ENCODE results near the gene LEO1. TPM values are rescaled to one million over a fixed set of nuclear protein-coding genes. Genes with fewer than 3 reads are reported as not detected.
"Not testable (repeated sequence)": the region's sequence is repeated elsewhere in the genome, so short reads cannot be mapped to it uniquely, and the experiment has no call there.

Gene LEO1
- polyA plus RNA-seq, 3 donors = 30.3 to 40.4 (median 39.1) TPM

- DNase-seq (ENCODE audit: extremely low read depth in 1 of 11, low read depth in 9 of 11, low spot score in 4 of 11) = no peak
Observed at GRCh38 chr15:52006702-52007340, 35.2 kb upstream of the LEO1 start.

- DNase-seq (ENCODE audit: extremely low read depth in 1 of 11, low read depth in 9 of 11, low spot score in 4 of 11) = no peak
Observed at GRCh38 chr15:52005748-52006701, 34.4 kb upstream of the LEO1 start.

- no peak for DNase-seq (ENCODE audit: extremely low read depth in 1 of 11, low read depth in 9 of 11, low spot score in 4 of 11)
Observed at GRCh38 chr15:52004806-52005205, 33.2 kb upstream of the LEO1 start.

GRCh38 chr15:52003710-52004109 is 32.1 kb upstream of the LEO1 start:
- no peak for DNase-seq (ENCODE audit: extremely low read depth in 1 of 11, low read depth in 9 of 11, low spot score in 4 of 11)

- DNase-seq (ENCODE audit: extremely low read depth in 1 of 11, low read depth in 9 of 11, low spot score in 4 of 11) = not testable (repeated sequence)
Observed at GRCh38 chr15:52003089-52003488, 31.5 kb upstream of the LEO1 start.

- DNase-seq (ENCODE audit: extremely low read depth in 1 of 11, low read depth in 9 of 11, low spot score in 4 of 11) = no peak
Observed at GRCh38 chr15:52002351-52002750, 30.8 kb upstream of the LEO1 start.

- no peak for DNase-seq (ENCODE audit: extremely low read depth in 1 of 11, low read depth in 9 of 11, low spot score in 4 of 11)
Observed at GRCh38 chr15:51992953-51993352, 21.4 kb upstream of the LEO1 start.

GRCh38 chr15:51991141-51991540 is 19.6 kb upstream of the LEO1 start:
- no peak for DNase-seq (ENCODE audit: extremely low read depth in 1 of 11, low read depth in 9 of 11, low spot score in 4 of 11)

GRCh38 chr15:51982770-51983103 is 11.2 kb upstream of the LEO1 start:
- no peak for DNase-seq (ENCODE audit: extremely low read depth in 1 of 11, low read depth in 9 of 11, low spot score in 4 of 11)

- peak in 4 of 11 donors; percentile 18 to 42 (median 30) for DNase-seq (ENCODE audit: extremely low read depth in 1 of 11, low read depth in 9 of 11, low spot score in 4 of 11)
Observed at GRCh38 chr15:51982013-51982769, 10.6 kb upstream of the LEO1 start.

GRCh38 chr15:51973775-51974174 is 2.2 kb upstream of the LEO1 start:
- no peak for DNase-seq (ENCODE audit: extremely low read depth in 1 of 11, low read depth in 9 of 11, low spot score in 4 of 11)

- no peak for DNase-seq (ENCODE audit: extremely low read depth in 1 of 11, low read depth in 9 of 11, low spot score in 4 of 11)
Observed at GRCh38 chr15:51973220-51973619, 1.6 kb upstream of the LEO1 start.

GRCh38 chr15:51971032-51971374 is 575 bp downstream of the LEO1 start:
- DNase-seq (ENCODE audit: extremely low read depth in 1 of 11, low read depth in 9 of 11, low spot score in 4 of 11) = no peak

- DNase-seq (ENCODE audit: extremely low read depth in 1 of 11, low read depth in 9 of 11, low spot score in 4 of 11) = no peak
Observed at GRCh38 chr15:51970132-51970817, 1.3 kb downstream of the LEO1 start.

- DNase-seq (ENCODE audit: extremely low read depth in 1 of 11, low read depth in 9 of 11, low spot score in 4 of 11) = no peak
Observed at GRCh38 chr15:51969728-51970127, 1.9 kb downstream of the LEO1 start.

- no peak for DNase-seq (ENCODE audit: extremely low read depth in 1 of 11, low read depth in 9 of 11, low spot score in 4 of 11)
Observed at GRCh38 chr15:51967583-51967982, 4.0 kb downstream of the LEO1 start.

- no peak for DNase-seq (ENCODE audit: extremely low read depth in 1 of 11, low read depth in 9 of 11, low spot score in 4 of 11)
Observed at GRCh38 chr15:51966192-51966591, 5.4 kb downstream of the LEO1 start.

GRCh38 chr15:51965691-51966090 is 5.9 kb downstream of the LEO1 start:
- no peak for DNase-seq (ENCODE audit: extremely low read depth in 1 of 11, low read depth in 9 of 11, low spot score in 4 of 11)

GRCh38 chr15:51955504-51955903 is 16.1 kb downstream of the LEO1 start:
- DNase-seq (ENCODE audit: extremely low read depth in 1 of 11, low read depth in 9 of 11, low spot score in 4 of 11) = no peak
